IPS DF 6.9 (cell line): ENCODE data around the gene CHST11.

ENCODE experiments used
- DNase-seq: peaks from one replicate; pipeline ENCODE4 v3.0.0-alpha.2; 2013; ENCODE audit warnings: low read depth, low spot score
- H3K27ac ChIP-seq: one replicate; pipeline ENCODE4 v1.5.1; 2013; ENCODE audit warnings: low read length, control low read depth
- H3K27me3 ChIP-seq: 2 replicates; pipeline ENCODE4 v1.6.1; 2013; ENCODE audit warnings: mild to moderate bottlenecking, low read length; ENCODE audit not compliant: control insufficient read depth, insufficient read depth
- H3K36me3 ChIP-seq: 2 replicates; pipeline ENCODE4 v1.6.1; 2013; ENCODE audit warnings: low read length; ENCODE audit not compliant: control insufficient read depth, insufficient read depth
- H3K4me1 ChIP-seq: 2 replicates; pipeline ENCODE4 v1.6.1; 2013; ENCODE audit warnings: low read length; ENCODE audit not compliant: control insufficient read depth, insufficient read depth
- H3K4me3 ChIP-seq: 2 replicates; pipeline ENCODE4 v1.5.1; 2013; ENCODE audit warnings: mild to moderate bottlenecking, low read length
- H3K9me3 ChIP-seq: 2 replicates; pipeline ENCODE4 v1.6.1; 2013; ENCODE audit warnings: low read length, inconsistent platforms; ENCODE audit not compliant: control insufficient read depth, insufficient read depth
- WGBS: extraction: QIAGEN DNeasy Blood & Tissue Kit; methylation state at CpG from one replicate; pipeline ENCODE4 v1.1.7; 2013; ENCODE audit warnings: mixed read lengths, missing lambda C conversion rate; ENCODE audit not compliant: insufficient read length, insufficient coverage; 5-methylcytosine and 5-hydroxymethylcytosine counted together

The CHST11 gene

DNA sequence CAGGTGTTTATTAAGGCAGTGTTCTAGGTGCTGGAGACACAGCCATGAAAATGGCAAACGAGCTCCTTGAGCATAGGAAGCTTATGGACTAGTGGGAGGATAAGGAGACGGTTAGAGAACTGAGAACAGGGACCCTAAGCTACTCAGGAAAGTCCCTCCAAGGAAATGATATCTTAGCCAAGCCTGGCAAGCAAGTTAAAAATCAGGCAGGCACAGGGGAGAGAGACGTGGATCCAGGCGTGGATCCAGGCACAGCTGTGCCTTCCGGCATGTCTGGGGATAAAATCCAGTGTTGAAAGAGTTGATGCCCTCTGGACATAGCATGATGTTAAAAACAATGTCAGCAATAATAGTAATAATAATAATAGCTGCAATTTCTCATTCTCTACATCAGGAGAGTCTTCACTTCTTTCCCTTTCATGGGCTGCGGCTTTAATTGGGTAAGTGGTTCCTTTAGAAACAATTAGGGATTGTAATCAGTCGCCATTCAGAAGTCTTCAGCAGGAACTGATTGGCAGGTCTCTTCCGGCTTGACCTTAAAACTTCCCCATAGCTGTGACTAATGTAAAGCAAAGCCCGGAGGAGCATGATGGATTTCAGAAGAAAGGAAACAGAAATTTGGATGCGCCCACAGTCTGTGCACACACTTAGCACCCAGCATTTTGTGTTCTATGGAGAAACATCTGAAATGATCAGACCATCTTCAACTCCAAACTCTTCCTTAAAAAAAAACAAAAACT, 271.1 kb downstream of the CHST11 start:
- Histone ChIP-seq H3K9me3 (no peaks in the 10 kb centered on the region), H3K36me3 (no peaks in the 10 kb centered on the region; the same call in 1 of the 2 replicates), H3K4me3 (no peak overlapping the region), H3K4me1 (no peaks in the 10 kb centered on the region), H3K27ac (no peak overlapping the region), H3K27me3 (no peaks in the 10 kb centered on the region)
- WGBS: no CpG with 5 or more reads among the region's 10 CpGs
- no peak for DNase-seq

DNA sequence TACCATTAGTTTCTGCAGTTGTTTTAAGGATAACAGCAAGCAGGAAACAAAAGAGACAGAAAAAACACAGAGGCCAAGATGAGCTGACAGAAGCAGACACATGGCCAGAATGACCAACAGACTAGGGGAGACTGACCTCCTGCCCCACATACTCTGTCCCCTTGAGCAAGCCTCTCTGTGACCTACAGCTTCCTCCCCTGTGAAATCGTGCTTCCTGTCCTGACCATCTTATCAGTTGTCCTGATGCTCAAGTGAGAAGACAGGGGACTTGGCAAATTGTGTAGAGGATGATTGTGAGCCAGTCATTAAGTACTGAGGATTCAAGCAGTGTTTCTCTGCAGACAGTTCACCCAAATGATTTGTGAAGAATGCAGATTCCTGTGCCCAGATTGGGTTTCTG, 272.3 kb downstream of the CHST11 start:
- Histone ChIP-seq H3K27me3 (no peaks in the 10 kb centered on the region), H3K4me3 (no peak overlapping the region), H3K4me1 (0 out of 2 replicates have a peak, but pooled peaks cover 1% of the 10 kb centered on the region), H3K27ac (no peak overlapping the region), H3K9me3 (no peaks in the 10 kb centered on the region), H3K36me3 (no peaks in the 10 kb centered on the region; the same call in 1 of the 2 replicates)
- WGBS: no CpG with 5 or more reads among the region's 1 CpG
- no peak for DNase-seq

DNA sequence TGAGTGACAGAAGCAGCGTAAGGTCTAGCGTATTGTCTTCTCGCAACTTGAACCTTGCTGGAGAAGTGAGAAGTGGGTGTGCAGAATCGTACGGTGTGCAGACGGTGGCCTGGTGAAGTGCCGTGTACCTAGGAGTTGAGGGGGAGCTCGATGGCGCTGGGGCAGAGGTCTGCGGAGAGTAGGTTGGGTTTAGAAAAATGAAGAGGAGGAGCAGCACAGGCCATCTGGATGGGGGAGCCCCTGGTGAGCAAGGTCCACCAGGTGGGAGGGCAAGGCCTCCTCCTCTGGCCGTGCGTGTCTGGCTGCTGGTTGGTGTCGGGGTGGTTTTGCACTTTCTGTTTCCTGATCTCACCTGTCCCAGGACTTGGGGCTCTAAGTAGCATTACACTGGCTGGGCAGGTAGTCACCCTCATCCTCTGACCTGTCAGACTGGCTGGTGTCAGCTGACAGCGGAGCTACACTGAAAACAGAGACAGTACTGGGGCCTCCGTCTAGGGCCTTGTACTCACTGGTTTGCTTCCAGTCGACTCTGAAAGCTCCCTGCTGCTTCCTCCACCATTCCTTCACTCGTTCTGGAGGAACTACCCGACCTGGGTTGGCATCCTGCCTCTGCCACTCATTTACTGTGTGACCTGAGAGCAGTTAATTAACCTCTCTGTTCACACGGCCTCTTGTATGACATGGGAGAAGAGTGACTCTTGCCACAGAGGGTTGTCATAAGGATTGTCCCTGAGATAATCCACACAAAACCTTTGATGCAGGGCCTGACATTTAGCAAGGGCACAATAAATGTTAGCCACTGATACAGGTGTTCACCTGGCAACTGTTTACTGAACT, 273.1 kb downstream of the CHST11 start:
- H3K27me3 ChIP-seq: no peaks in the 10 kb centered on the region
- no peaks in the 10 kb centered on the region; the same call in 1 of the 2 replicates for H3K36me3 ChIP-seq
- no CpG with 5 or more reads among the region's 19 CpGs for WGBS
- 0 out of 2 replicates have a peak, but pooled peaks cover 1% of the 10 kb centered on the region for H3K4me1 ChIP-seq
- H3K9me3 ChIP-seq: no peaks in the 10 kb centered on the region
- no peak for DNase-seq
- no peak overlapping the region for H3K27ac ChIP-seq
- H3K4me3 ChIP-seq: no peak overlapping the region

DNA sequence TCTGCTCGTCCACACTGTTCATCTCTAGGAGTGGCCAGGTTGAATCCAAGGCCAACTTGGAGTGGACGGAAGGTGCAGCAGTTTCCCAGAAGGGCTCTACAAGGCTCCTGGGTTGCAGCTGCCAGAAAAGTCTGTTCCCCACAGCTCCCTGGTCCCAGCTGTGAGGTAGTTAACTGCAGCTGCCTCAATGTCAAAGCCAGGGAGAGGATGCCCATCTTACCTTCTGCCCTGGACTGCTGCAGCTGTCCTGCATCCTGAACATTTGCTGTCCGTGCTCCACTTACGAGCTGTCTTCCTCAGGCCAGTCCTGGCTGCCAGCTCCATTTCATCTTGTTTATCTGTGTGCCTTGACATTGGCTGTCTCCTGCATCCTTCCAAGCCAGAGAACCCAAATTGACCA, 274.0 kb downstream of the CHST11 start:
- Histone ChIP-seq H3K4me3 (no peak overlapping the region), H3K9me3 (no peaks in the 10 kb centered on the region), H3K27ac (no peak overlapping the region), H3K36me3 (no peaks in the 10 kb centered on the region; the same call in 1 of the 2 replicates), H3K27me3 (no peaks in the 10 kb centered on the region), H3K4me1 (0 out of 2 replicates have a peak, but pooled peaks cover 1% of the 10 kb centered on the region)
- DNase-seq: no peak
- no CpG with 5 or more reads among the region's 4 CpGs for WGBS

DNA sequence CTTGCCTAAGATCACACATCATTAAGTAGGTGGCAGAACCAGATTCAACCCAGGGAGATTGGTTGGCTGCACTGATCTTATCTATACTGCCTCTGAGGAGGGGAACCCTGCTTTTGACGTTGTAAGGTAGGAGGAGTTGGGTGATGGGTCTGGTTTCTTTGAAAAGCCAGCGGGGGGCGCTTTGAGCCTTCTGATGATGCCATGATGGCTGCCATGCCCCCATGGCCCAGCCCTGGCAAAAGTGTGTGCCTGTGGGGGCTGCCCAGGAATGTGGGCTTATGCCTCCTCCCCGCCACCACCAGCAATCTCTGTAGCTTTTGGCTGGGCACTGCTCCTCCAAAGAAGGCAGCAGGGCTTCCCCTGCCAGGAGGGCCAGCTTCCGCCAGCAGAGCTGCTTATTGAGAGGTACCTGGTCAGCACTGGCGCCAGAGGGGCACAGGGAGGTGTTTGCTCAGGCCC, 277.0 kb downstream of the CHST11 start:
- H3K27me3 ChIP-seq: no peaks in the 10 kb centered on the region
- no peak overlapping the region for H3K27ac ChIP-seq
- H3K4me1 ChIP-seq: peaks cover 1% of the 10 kb centered on the region; the same call in 1 of the 2 replicates
- no CpG with 5 or more reads among the region's 6 CpGs for WGBS
- no peak for DNase-seq
- no peak overlapping the region for H3K4me3 ChIP-seq
- H3K9me3 ChIP-seq: no peaks in the 10 kb centered on the region
- H3K36me3 ChIP-seq: no peaks in the 10 kb centered on the region; the same call in 1 of the 2 replicates

DNA sequence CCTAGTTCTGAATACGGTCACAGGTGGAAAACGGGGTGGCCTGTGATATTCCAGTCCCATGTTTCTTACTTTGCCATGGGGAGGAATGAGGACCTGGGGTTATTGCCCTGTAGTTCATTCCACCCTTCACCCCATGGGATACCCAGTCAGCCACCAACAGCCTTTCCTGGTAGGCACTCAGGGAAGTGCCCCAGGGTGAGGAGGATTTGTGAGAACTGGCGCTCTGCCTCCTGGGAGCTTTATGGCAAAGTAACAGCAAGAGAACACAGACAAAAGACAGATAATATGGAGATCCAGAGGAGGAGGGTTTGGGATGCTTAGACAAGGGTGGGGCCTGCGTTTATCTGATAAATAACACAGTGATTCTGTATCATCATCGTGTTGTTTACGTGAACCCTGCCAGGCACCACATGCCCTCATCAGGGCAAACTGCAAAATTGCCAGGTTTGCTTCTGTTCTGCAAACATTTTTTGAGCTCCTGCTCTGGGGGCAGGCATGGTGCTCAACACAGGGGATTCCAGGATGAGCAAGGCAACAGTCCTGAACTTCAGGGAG, 277.9 kb downstream of the CHST11 start:
- DNase-seq: no peak
- H3K27me3 ChIP-seq: no peaks in the 10 kb centered on the region
- no peak overlapping the region for H3K4me3 ChIP-seq
- no CpG with 5 or more reads among the region's 6 CpGs for WGBS
- no peaks in the 10 kb centered on the region; the same call in 1 of the 2 replicates for H3K36me3 ChIP-seq
- H3K4me1 ChIP-seq: peaks cover 1% of the 10 kb centered on the region; the same call in 1 of the 2 replicates
- no peaks in the 10 kb centered on the region for H3K9me3 ChIP-seq
- H3K27ac ChIP-seq: no peak overlapping the region

DNA sequence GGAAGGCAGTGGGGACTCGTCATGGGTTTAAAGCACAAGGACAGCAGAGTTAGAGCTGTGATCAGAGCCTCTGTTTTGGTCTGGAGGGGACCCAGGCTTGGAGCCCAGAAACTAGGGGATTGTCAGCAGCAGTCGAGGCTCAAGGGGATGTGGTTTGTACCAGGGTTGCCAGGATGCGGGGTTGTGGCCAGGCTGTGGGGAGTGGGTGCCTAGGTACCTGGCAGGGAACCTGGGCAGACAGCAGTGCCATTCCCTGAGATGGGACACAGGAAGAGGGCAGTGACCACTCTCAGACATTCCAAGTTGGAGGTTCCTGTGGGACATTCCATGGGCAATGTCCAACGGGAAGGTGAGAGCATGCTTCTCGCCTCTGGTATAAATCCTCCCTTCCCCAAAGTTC, 279.1 kb downstream of the CHST11 start:
- H3K27me3 ChIP-seq: no peaks in the 10 kb centered on the region
- DNase-seq: no peak
- peaks cover 1% of the 10 kb centered on the region; the same call in 1 of the 2 replicates for H3K4me1 ChIP-seq
- WGBS: no CpG with 5 or more reads among the region's 5 CpGs
- no peak overlapping the region for H3K4me3 ChIP-seq
- no peaks in the 10 kb centered on the region for H3K9me3 ChIP-seq
- H3K27ac ChIP-seq: no peak overlapping the region
- H3K36me3 ChIP-seq: no peaks in the 10 kb centered on the region; the same call in 1 of the 2 replicates

DNA sequence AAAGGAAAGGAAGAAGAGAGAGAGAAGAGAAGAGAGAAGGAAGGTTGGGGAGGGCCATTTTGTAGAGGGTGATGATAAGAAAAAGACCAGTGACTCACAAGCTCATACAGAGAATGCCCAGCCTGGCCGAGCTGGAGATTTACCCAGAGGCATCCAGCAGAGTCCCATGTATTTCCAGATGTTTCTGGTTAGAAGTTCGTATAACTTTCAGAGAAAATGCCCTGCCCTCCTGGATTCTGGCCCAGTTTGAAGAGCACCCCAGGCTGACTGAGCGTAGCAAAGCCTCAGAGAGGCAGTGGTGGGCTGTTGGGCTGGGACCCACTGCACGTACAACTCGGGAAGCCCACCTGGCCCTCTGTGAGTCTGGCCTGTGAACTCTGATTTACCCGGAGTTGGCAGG, 279.6 kb downstream of the CHST11 start:
- H3K27me3 ChIP-seq: no peaks in the 10 kb centered on the region
- no peak overlapping the region for H3K4me3 ChIP-seq
- no peak overlapping the region for H3K27ac ChIP-seq
- no peaks in the 10 kb centered on the region for H3K36me3 ChIP-seq
- H3K9me3 ChIP-seq: no peaks in the 10 kb centered on the region
- DNase-seq: no peak
- WGBS: no CpG with 5 or more reads among the region's 6 CpGs
- peaks cover 1% of the 10 kb centered on the region for H3K4me1 ChIP-seq

DNA sequence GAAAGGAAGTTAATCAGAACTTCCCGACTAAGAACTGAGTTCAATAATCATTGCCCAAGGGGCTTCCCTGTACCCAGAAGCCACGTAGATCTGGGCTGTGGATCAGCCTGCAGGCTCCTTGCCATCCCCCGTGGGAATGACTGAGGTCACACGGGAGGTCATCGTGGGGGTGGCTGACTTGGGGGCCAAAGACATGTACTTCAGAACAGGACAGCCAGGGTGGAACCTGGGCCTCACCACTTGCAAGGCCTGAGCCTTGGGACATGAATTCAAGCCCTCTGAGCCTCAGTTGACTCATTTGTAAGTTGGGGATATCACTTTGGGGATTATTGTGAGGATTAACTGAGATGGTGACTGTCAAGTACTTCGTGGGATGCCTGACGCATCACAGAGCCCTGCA, 280.4 kb downstream of the CHST11 start:
- H3K27me3 ChIP-seq: no peaks in the 10 kb centered on the region
- H3K4me3 ChIP-seq: no peak overlapping the region
- no peak for DNase-seq
- no CpG with 5 or more reads among the region's 7 CpGs for WGBS
- H3K4me1 ChIP-seq: peaks cover 1% of the 10 kb centered on the region
- no peaks in the 10 kb centered on the region for H3K36me3 ChIP-seq
- no peak overlapping the region for H3K27ac ChIP-seq
- no peaks in the 10 kb centered on the region for H3K9me3 ChIP-seq

DNA sequence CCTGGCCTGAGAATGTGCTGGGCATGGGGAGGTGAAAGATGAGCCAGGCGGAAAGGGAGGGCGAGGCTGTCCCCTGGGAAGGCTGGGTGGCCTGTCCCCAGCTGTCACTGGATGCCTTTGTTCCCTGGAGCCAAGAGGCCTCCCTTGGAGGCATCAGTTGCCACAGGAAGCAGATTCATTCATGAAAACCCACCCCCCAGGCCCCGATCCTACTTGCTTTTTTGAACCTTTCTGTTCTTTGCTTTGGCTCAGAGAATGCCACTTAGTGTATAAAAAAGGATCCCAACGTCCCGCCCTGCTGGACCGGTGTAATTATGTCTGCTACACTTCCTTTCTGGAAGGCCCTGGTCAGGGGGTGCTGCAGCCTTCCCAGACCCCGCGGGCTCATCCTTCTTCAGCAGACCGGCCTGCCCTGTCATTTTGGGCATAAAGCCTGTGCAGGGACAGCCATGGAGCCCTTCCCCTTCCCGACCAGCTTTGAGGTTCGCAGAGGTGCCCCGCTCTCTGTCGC, 281.1 kb downstream of the CHST11 start:
- Histone ChIP-seq H3K4me3 (no peak overlapping the region), H3K36me3 (no peaks in the 10 kb centered on the region), H3K27ac (no peak overlapping the region), H3K9me3 (no peaks in the 10 kb centered on the region), H3K4me1 (peaks cover 1% of the 10 kb centered on the region), H3K27me3 (no peaks in the 10 kb centered on the region)
- no CpG with 5 or more reads among the region's 13 CpGs for WGBS
- no peak for DNase-seq
